Activated T-helper 1 cell treated with anti-CD3 and anti-CD28 coated beads, Interleukin-2, amount 50 U/mL, for 16 hours (primary cell): ENCODE measurements around the gene NRG3.
"Not testable (repeated sequence)": the region's sequence is repeated elsewhere in the genome, so short reads cannot be mapped to it uniquely, and the experiment has no call there.

Experiments used
- DNase-seq, 2 donors: peaks; one replicate each; pipeline ENCODE4 v3.0.0-alpha.2; 2020; ENCODE audit warnings: low read depth in 1 of 2, low spot score in 1 of 2

Gene NRG3

GRCh38 chr10:82949816-82950575 lies 1075.0 kb downstream of the NRG3 start:
- no peak for DNase-seq

GRCh38 chr10:82953331-82953730 lies 1078.3 kb downstream of the NRG3 start:
- DNase-seq = no peak

- DNase-seq = no peak
Observed at GRCh38 chr10:82953909-82954308, 1078.9 kb downstream of the NRG3 start.

- not testable (repeated sequence) for DNase-seq
Observed at GRCh38 chr10:82960421-82961060, 1085.5 kb downstream of the NRG3 start.

GRCh38 chr10:82961864-82962263 lies 1086.9 kb downstream of the NRG3 start:
- DNase-seq = no peak

- no peak for DNase-seq
Observed at GRCh38 chr10:82966130-82966529, 1091.1 kb downstream of the NRG3 start.

- DNase-seq = no peak
Observed at GRCh38 chr10:82968533-82968932, 1093.5 kb downstream of the NRG3 start.

- DNase-seq = no peak
Observed at GRCh38 chr10:82969405-82969804, 1094.4 kb downstream of the NRG3 start.

GRCh38 chr10:82980321-82980720 lies 1105.3 kb downstream of the NRG3 start:
- no peak for DNase-seq

- no peak for DNase-seq
Observed at GRCh38 chr10:82981137-82981723, 1106.2 kb downstream of the NRG3 start.

- no peak for DNase-seq
Observed at GRCh38 chr10:82982110-82982608, 1107.2 kb downstream of the NRG3 start.

- no peak for DNase-seq
Observed at GRCh38 chr10:82986216-82986615, 1111.2 kb downstream of the NRG3 start.

GRCh38 chr10:83006479-83006878 lies 1131.5 kb downstream of the NRG3 start:
- DNase-seq = not testable (repeated sequence)

- DNase-seq = no peak
Observed at GRCh38 chr10:83007510-83007909, 1132.5 kb downstream of the NRG3 start.

- DNase-seq = no peak
Observed at GRCh38 chr10:83012866-83013265, 1137.9 kb downstream of the NRG3 start.

- no peak for DNase-seq
Observed at GRCh38 chr10:83017076-83017867, 1142.3 kb downstream of the NRG3 start.

GRCh38 chr10:83023662-83024061 lies 1148.7 kb downstream of the NRG3 start:
- no peak for DNase-seq
